Measurements from ENCODE around the gene TPBGL. TPM values are rescaled to one million over a fixed set of nuclear protein-coding genes. Genes with fewer than 3 reads are reported as not detected.

Gene TPBGL
- total and polyA plus RNA-seq, 9 donors = 0.13 to 0.47 (median 0.27) TPM; not detected in 2

DNA sequence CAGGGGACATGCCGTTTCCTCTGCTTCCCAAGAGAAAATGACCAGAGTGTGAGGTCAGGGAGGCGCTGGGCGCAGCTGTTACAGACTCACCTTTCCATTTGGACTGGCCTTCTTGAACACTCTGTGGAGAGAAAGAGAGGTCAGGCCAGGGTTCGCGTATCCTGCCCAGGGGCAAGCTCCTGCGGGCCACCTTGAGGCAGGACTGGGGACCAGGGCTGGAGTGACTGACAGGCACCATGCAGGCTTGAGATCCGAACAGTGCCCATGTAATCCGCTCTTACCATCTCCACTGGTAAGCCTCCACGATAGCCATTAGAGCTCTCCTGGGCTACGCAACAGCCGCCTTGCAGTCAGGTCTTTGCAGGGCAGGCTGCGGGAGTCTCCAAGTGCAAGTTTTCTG is 49.3 kb downstream of the TPBGL start:
- Histone ChIP-seq H3K9me3 (no peaks in the 10 kb centered on the region), H3K27me3 (no peaks in the 10 kb centered on the region), H3K27ac (no peak overlapping the region), H3K4me1 (ENCODE audit: insufficient read depth) (no peaks in the 10 kb centered on the region), H3K4me3 (no peak overlapping the region), H3K36me3 (no peaks in the 10 kb centered on the region)
- DNase-seq = no peak
- WGBS, 3 donors = 92 to 97% (median 94%) methylated on average over 12 of the region's 12 CpGs
- intact Hi-C loops (cut with DNase I) = no loop called here
- TF ChIP-seq EP300 (IDR thresholded peaks at IDR 0.05) (no peak), POLR2A (IDR thresholded peaks at IDR 0.05) (no peak)
- TF ChIP-seq, protein P1, sequence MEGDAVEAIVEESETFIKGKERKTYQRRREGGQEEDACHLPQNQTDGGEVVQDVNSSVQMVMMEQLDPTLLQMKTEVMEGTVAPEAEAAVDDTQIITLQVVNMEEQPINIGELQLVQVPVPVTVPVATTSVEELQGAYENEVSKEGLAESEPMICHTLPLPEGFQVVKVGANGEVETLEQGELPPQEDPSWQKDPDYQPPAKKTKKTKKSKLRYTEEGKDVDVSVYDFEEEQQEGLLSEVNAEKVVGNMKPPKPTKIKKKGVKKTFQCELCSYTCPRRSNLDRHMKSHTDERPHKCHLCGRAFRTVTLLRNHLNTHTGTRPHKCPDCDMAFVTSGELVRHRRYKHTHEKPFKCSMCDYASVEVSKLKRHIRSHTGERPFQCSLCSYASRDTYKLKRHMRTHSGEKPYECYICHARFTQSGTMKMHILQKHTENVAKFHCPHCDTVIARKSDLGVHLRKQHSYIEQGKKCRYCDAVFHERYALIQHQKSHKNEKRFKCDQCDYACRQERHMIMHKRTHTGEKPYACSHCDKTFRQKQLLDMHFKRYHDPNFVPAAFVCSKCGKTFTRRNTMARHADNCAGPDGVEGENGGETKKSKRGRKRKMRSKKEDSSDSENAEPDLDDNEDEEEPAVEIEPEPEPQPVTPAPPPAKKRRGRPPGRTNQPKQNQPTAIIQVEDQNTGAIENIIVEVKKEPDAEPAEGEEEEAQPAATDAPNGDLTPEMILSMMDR (IDR thresholded peaks at IDR 0.05) = no peak

DNA sequence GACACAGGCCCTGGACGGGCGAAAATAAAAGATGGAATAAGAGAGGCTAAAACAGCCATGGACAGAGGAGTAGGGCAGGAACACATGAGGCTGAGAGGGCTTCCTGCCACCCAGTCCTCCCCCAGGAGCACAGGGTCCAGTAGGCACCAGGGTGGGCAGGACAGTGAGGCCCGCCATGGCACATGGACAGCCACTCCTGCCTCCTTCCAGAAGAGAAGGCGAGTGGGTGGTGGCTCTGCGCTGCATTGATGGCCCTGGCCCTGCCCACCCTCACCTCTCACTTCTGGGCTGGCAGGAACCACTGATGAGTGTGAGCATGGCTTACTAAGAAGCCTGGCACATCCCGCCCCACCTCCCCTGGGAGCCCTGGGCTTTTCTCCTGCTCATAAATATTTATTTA is 51.2 kb downstream of the TPBGL start:
- Histone ChIP-seq H3K27ac (no peak overlapping the region), H3K9me3 (no peaks in the 10 kb centered on the region), H3K4me3 (no peak overlapping the region), H3K27me3 (no peaks in the 10 kb centered on the region), H3K36me3 (no peaks in the 10 kb centered on the region), H3K4me1 (ENCODE audit: insufficient read depth) (no peaks in the 10 kb centered on the region)
- intact Hi-C loops (cut with DNase I) = no loop called here
- no peak for TF ChIP-seq POLR2A (IDR thresholded peaks at IDR 0.05)
- no peak for TF ChIP-seq EP300 (IDR thresholded peaks at IDR 0.05)
- TF ChIP-seq, protein P1 (IDR thresholded peaks at IDR 0.05) = no peak
- WGBS, 3 donors = 82 to 97% (median 94%) methylated on average over 6 of the region's 6 CpGs
- DNase-seq = no peak

DNA sequence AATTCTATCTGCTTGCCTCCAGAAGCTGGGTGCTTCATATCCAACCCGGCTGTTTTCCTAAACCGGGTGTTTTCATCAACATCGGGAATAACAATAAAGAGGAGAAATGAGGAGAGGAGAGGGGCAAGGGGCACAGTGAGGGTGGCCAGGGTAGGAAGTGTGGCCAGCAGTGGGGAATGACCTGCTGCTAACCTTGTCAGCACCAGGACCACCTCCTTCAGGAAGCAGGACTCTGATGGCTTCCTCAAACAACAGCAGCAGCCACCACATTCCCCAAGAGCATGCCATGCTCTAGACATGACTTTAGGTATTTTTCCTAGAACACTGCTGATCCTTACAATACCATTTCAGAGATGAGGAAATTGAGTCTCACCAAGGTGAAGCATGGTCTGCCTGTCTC is 52.4 kb downstream of the TPBGL start:
- no peak for DNase-seq
- no peaks in the 10 kb centered on the region for H3K27me3 ChIP-seq
- no peaks in the 10 kb centered on the region for H3K36me3 ChIP-seq
- TF ChIP-seq POLR2A (IDR thresholded peaks at IDR 0.05) = no peak
- no peak for TF ChIP-seq EP300 (IDR thresholded peaks at IDR 0.05)
- TF ChIP-seq, protein P1 (IDR thresholded peaks at IDR 0.05) = no peak
- H3K4me1 ChIP-seq (ENCODE audit: insufficient read depth) = no peaks in the 10 kb centered on the region
- WGBS, 3 donors = 72 to 83% (median 73%) methylated on average over 3 of the region's 3 CpGs
- no peak overlapping the region for H3K27ac ChIP-seq
- no peak overlapping the region for H3K4me3 ChIP-seq
- intact Hi-C loops (cut with DNase I) = no loop called here
- H3K9me3 ChIP-seq = no peaks in the 10 kb centered on the region

Other genes starting within 250 kb of the TPBGL start
- gene OR2AT4, start 143.9 kb upstream of the TPBGL start, total RNA-seq = not detected
- under 1 TPM in 1 of 2 donors, not detected in 1; 0.02 TPM for gene OR2AT4, start 143.9 kb upstream of the TPBGL start, polyA plus RNA-seq
- gene SLCO2B1, start 89.7 kb upstream of the TPBGL start, total RNA-seq = 10 to 100 TPM; 12.6 to 79.4 (median 21.8) TPM
- 10 to 100 TPM; 17.6 to 44.4 TPM for gene SLCO2B1, start 89.7 kb upstream of the TPBGL start, polyA plus RNA-seq
- 10 to 100 TPM; 16.5 to 68.0 (median 30.6) TPM for gene ARRB1, start 110.9 kb downstream of the TPBGL start, total RNA-seq
- 10 to 100 TPM; 15.2 to 27.2 TPM for gene ARRB1, start 110.9 kb downstream of the TPBGL start, polyA plus RNA-seq
- gene RPS3, start 158.7 kb downstream of the TPBGL start, total RNA-seq = 1,000 to 10,000 TPM; 4,127 to 7,276 (median 5,342) TPM
- gene RPS3, start 158.7 kb downstream of the TPBGL start, polyA plus RNA-seq = 1,000 to 10,000 TPM; 3,268 to 7,073 TPM
- gene KLHL35, start 192.4 kb downstream of the TPBGL start, total RNA-seq = 1 to 10 TPM in 1 of 7 donors, under 1 TPM in 4, not detected in 2; 0.13 to 1.1 (median 0.34) TPM
- under 1 TPM; 0.07 to 0.35 TPM for gene KLHL35, start 192.4 kb downstream of the TPBGL start, polyA plus RNA-seq

Measured in ovary (tissue), 9 donors.